IMR-90 (cell line): ENCODE measurements around the gene ALDH1L2. TPM values are rescaled to one million over a fixed set of nuclear protein-coding genes. Genes with fewer than 3 reads are reported as not detected.

Source experiments
- ATAC-seq: fragments of 200-7000 bp; cut with Tn5 transposase; 2 replicates; pipeline ENCODE4 v1.9.1; 2020; ENCODE audit warnings: low read depth, mild to moderate bottlenecking, moderate library complexity
- BruUV-seq: library from RNA; stranded (reverse); fragments of 400-500 nt; replicated peaks from 2 replicates; lab custom pipeline; 2021; lab: Mats Ljungman, UMichigan
- CTCF ChIA-PET: fragments of 300-600 bp; formaldehyde crosslinking; extraction: SDS; loops from one replicate; lab custom pipeline; 2021; ENCODE audit warnings: antibody characterized with exemption; lab: Yijun Ruan, JAX
- POLR2A ChIA-PET: fragments of 300-600 bp; sonication (Branson Sonifier 250); formaldehyde crosslinking; loops from one replicate; lab custom pipeline; 2022; ENCODE audit warnings: antibody characterized with exemption; ENCODE audit not compliant: unreplicated experiment; lab: Charles Lee
- DNase-seq: peaks from one replicate; pipeline ENCODE4 v3.0.0; 2013
- H2AFZ ChIP-seq: replicated peaks from 2 replicates; pipeline ENCODE3; 2013; ENCODE audit warnings: low read length, mild to moderate bottlenecking; ENCODE audit not compliant: poor library complexity
- H2AK5ac ChIP-seq: 2 replicates; pipeline ENCODE4 v1.6.1; 2013; ENCODE audit warnings: low read depth, low read length, inconsistent platforms
- H2AK9ac ChIP-seq: replicated peaks from 2 replicates; pipeline ENCODE3; 2013; ENCODE audit warnings: mild to moderate bottlenecking, low read depth, low read length, moderate library complexity; ENCODE audit not compliant: poor library complexity
- H2BK120ac ChIP-seq: 2 replicates; pipeline ENCODE4 v1.6.1; 2013; ENCODE audit warnings: low read depth, low read length, inconsistent platforms
- H2BK15ac ChIP-seq: 3 replicates; pipeline ENCODE4 v1.6.1; 2013; ENCODE audit warnings: low read depth, low read length, inconsistent platforms
- H2BK20ac ChIP-seq: 2 replicates; pipeline ENCODE4 v1.6.1; 2013; ENCODE audit warnings: low read depth, mild to moderate bottlenecking, inconsistent platforms, low read length, moderate library complexity
- H2BK5ac ChIP-seq: 2 replicates; pipeline ENCODE4 v1.6.1; 2013; ENCODE audit warnings: mild to moderate bottlenecking, low read depth, low read length, inconsistent platforms; ENCODE audit not compliant: poor library complexity, severe bottlenecking
- H3K14ac ChIP-seq: replicated peaks from 2 replicates; pipeline ENCODE4 v1.6.1; 2013; ENCODE audit warnings: low read depth, low read length, inconsistent platforms
- H3K18ac ChIP-seq: 2 replicates; pipeline ENCODE4 v1.6.1; 2013; ENCODE audit warnings: low read depth, low read length, control low read depth
- H3K23ac ChIP-seq: 2 replicates; pipeline ENCODE4 v1.6.1; 2013; ENCODE audit warnings: low read depth, low read length, inconsistent platforms
- H3K27ac ChIP-seq: 2 replicates; pipeline ENCODE4 v1.5.1; 2013; ENCODE audit warnings: mild to moderate bottlenecking, control low read depth, low read length; ENCODE audit not compliant: insufficient read depth
- H3K27me3 ChIP-seq: 2 replicates; pipeline ENCODE4 v1.6.1; 2013; ENCODE audit warnings: low read length; ENCODE audit not compliant: control insufficient read depth, insufficient read depth
- H3K36me3 ChIP-seq: 2 replicates; pipeline ENCODE4 v1.6.1; 2013; ENCODE audit warnings: low read length, mixed read lengths; ENCODE audit not compliant: control insufficient read depth, insufficient read depth
- H3K4ac ChIP-seq: 2 replicates; pipeline ENCODE4 v1.6.1; 2013; ENCODE audit warnings: low read depth, low read length, inconsistent platforms
- H3K4me1 ChIP-seq: 2 replicates; pipeline ENCODE4 v1.6.1; 2013; ENCODE audit warnings: low read length, mixed read lengths; ENCODE audit not compliant: control insufficient read depth, insufficient read depth
- H3K4me2 ChIP-seq: 2 replicates; pipeline ENCODE4 v1.6.1; 2013; ENCODE audit warnings: low read depth, mild to moderate bottlenecking, control low read depth, low read length, moderate library complexity
- H3K4me3 ChIP-seq: 2 replicates; pipeline ENCODE4 v1.5.1; 2013; ENCODE audit warnings: low read depth, mild to moderate bottlenecking, control low read depth, low read length, moderate library complexity; ENCODE audit not compliant: insufficient read depth
- H3K56ac ChIP-seq: 2 replicates; pipeline ENCODE4 v1.6.1; 2013; ENCODE audit warnings: low read length, inconsistent platforms; ENCODE audit not compliant: insufficient read depth; ENCODE audit errors: extremely low read depth
- H3K79me1 ChIP-seq, 2 experiments: 2 replicates each; pipeline ENCODE4 v1.6.1; 2013; ENCODE audit warnings: low read length in 2 of 2, inconsistent platforms in 1 of 2, low read depth in 1 of 2
- H3K9ac ChIP-seq: 2 replicates; pipeline ENCODE4 v1.6.1; 2013; ENCODE audit warnings: low read depth, low read length, control low read depth
- H3K9me1 ChIP-seq: 2 replicates; pipeline ENCODE4 v1.6.1; 2013; ENCODE audit warnings: low read length, inconsistent platforms; ENCODE audit not compliant: insufficient read depth
- H3K9me3 ChIP-seq: 2 replicates; pipeline ENCODE4 v1.6.1; 2013; ENCODE audit warnings: low read length; ENCODE audit not compliant: control insufficient read depth, insufficient read depth
- H4K20me1 ChIP-seq: 2 replicates; pipeline ENCODE4 v1.6.1; 2013; ENCODE audit warnings: low read length, inconsistent platforms; ENCODE audit not compliant: insufficient read depth
- H4K5ac ChIP-seq: 2 replicates; pipeline ENCODE4 v1.6.1; 2013; ENCODE audit warnings: mild to moderate bottlenecking, low read depth, low read length, control low read depth
- H4K8ac ChIP-seq, 2 experiments: 2 replicates each; pipeline ENCODE4 v1.6.1; 2013; ENCODE audit warnings: low read depth in 2 of 2, low read length in 2 of 2, control low read depth in 1 of 2, inconsistent platforms in 1 of 2
- H4K91ac ChIP-seq: 2 replicates; pipeline ENCODE4 v1.6.1; 2013; ENCODE audit warnings: low read depth, low read length, inconsistent platforms; ENCODE audit not compliant: insufficient read depth
- BHLHE40 ChIP-seq: fragments of 150-350 bp; IDR thresholded peaks from 2 replicates; pipeline ENCODE4 v1.6.1; 2016; ENCODE audit warnings: mild to moderate bottlenecking, low read depth, low read length
- CHD1 ChIP-seq: IDR thresholded peaks from 2 replicates; pipeline ENCODE4 v1.6.1; 2012; ENCODE audit warnings: low read depth, low read length, improper control_type of control experiment
- ELK1 ChIP-seq: fragments of 150-350 bp; IDR thresholded peaks from 2 replicates; pipeline ENCODE4 v1.6.1; 2016; ENCODE audit warnings: low read depth, mild to moderate bottlenecking, low read length, moderate library complexity, borderline replicate concordance
- NFE2L2 ChIP-seq: fragments of 150-350 bp; IDR thresholded peaks from 2 replicates; pipeline ENCODE4 v1.6.1; 2016; ENCODE audit warnings: low read depth, mild to moderate bottlenecking, low read length
- RFX5 ChIP-seq: IDR thresholded peaks from 2 replicates; pipeline ENCODE4 v1.8.0; 2012; ENCODE audit warnings: low read depth, mild to moderate bottlenecking, low read length, moderate library complexity
- WGBS, 2 experiments: methylation state at CpG; one replicate each; pipeline versions ENCODE4 v1.1.5 to v1.1.7; 2013; ENCODE audit warnings: missing lambda C conversion rate in 2 of 2; ENCODE audit not compliant: insufficient read length in 1 of 2; ENCODE audit errors: extremely low coverage in 2 of 2; 5-methylcytosine and 5-hydroxymethylcytosine counted together
- dilution Hi-C: fragments of 300-500 bp; cut with HindIII; formaldehyde crosslinking; loops from one replicate; pipeline ENCODE4 v1.14.3; 2018; ENCODE audit warnings: low sequenced_read_pairs; ENCODE audit not compliant: unreplicated experiment
- in situ Hi-C: fragments of 300-500 bp; cut with MboI; formaldehyde crosslinking; loops from 3 replicates; pipeline ENCODE4 v1.14.3; 2019; ENCODE audit warnings: low sequenced_read_pairs, inconsistent platforms, mixed read lengths
- intact Hi-C: fragments of 100-400 bp; cut with micrococcal nuclease; formaldehyde crosslinking; loops from 2 replicates; pipeline ENCODE4 v1.10.0; 2022
- polyA plus RNA-seq, 3 experiments: library from polyadenylated mRNA; depleted of rRNA; stranded (reverse); fragments of >200 nt; gene quantifications; 2 replicates each; pipeline ENCODE4 v1.2.3, GENCODE V29; 2012; ENCODE audit warnings: low replicate concordance in 1 of 3
- total RNA-seq: library from RNA; depleted of rRNA; stranded (reverse); fragments of >200 nt; gene quantifications from 2 replicates; pipeline ENCODE4 v1.2.3, GENCODE V29; 2012

Gene ALDH1L2
- total and polyA plus RNA-seq, 2 of the 4 experiments (the other 2 are of a cell fraction) = 21.1 to 22.8 TPM

GRCh38 chr12:105025890-105026289 is 58.4 kb downstream of the ALDH1L2 start:
- dilution Hi-C loops = no loop called here
- no peak overlapping the region; the same call in 1 of the 2 replicates for H3K4me2 ChIP-seq
- no peak overlapping the region for H2AFZ ChIP-seq
- H3K27ac ChIP-seq = no peak overlapping the region
- H4K20me1 ChIP-seq = peaks cover 3% of the 10 kb centered on the region; the same call in 1 of the 2 replicates
- no peak overlapping the region for H2AK9ac ChIP-seq
- ChIA-PET CTCF (no interaction called here), POLR2A (no interaction called here)
- ATAC-seq (peak; percentile 83), DNase-seq (peak; percentile 79)
- H2BK5ac ChIP-seq = no peak overlapping the region
- no peak overlapping the region for H3K4me3 ChIP-seq
- no peak overlapping the region for H2BK120ac ChIP-seq
- peaks cover 26% of the 10 kb centered on the region; the same call in 1 of the 2 replicates for H3K36me3 ChIP-seq
- no peak overlapping the region for H3K23ac ChIP-seq
- no peak overlapping the region for H4K91ac ChIP-seq
- H4K5ac ChIP-seq = no peak overlapping the region
- H3K4me1 ChIP-seq = peaks cover 6% of the 10 kb centered on the region
- no peak overlapping the region for H3K56ac ChIP-seq
- H3K9me1 ChIP-seq = no peaks in the 10 kb centered on the region; the same call in 1 of the 2 replicates
- no peak overlapping the region for H4K8ac ChIP-seq
- no peaks in the 10 kb centered on the region for H3K9me3 ChIP-seq
- H2BK15ac ChIP-seq = no peak overlapping the region
- TF ChIP-seq CHD1 = no peak
- no peak for TF ChIP-seq NFE2L2
- TF ChIP-seq RFX5 = no peak
- no peak for TF ChIP-seq ELK1
- 0 out of 2 replicates have a peak, but pooled peaks have one; percentile 16 for TF ChIP-seq BHLHE40
- no peaks in the 10 kb centered on the region for H3K79me1 ChIP-seq
- H3K14ac ChIP-seq = no peak overlapping the region
- no peaks in the 10 kb centered on the region for H3K27me3 ChIP-seq
- no TSS peak for BruUV-seq
- no peak overlapping the region for H3K9ac ChIP-seq
- H3K4ac ChIP-seq = no peak overlapping the region
- no peak overlapping the region for H3K18ac ChIP-seq
- intact Hi-C loops = loop anchor here (5.0 kb wide), 1 partner anchor 824 kb away; no protein-coding TSS in a partner anchor
- 0% methylated on average over 1 of the region's 5 CpGs; no CpG with 5 or more reads in 1 of the 2 experiments for WGBS, 2 experiments
- no peak overlapping the region for H2AK5ac ChIP-seq
- in situ Hi-C loops = no loop called here
- no peak overlapping the region for H2BK20ac ChIP-seq
